NCI-H2029 treated with DMSO at 0.1 percent for 48 hours (cell line): ENCODE results near the gene TAF13.
"Not testable (repeated sequence)": the region's sequence is repeated elsewhere in the genome, so short reads cannot be mapped to it uniquely, and the experiment has no call there.

Source experiments
- DNase-seq: peaks from one replicate; lab custom pipeline; 2025; lab: John Stamatoyannopoulos, UW

Gene TAF13

DNA sequence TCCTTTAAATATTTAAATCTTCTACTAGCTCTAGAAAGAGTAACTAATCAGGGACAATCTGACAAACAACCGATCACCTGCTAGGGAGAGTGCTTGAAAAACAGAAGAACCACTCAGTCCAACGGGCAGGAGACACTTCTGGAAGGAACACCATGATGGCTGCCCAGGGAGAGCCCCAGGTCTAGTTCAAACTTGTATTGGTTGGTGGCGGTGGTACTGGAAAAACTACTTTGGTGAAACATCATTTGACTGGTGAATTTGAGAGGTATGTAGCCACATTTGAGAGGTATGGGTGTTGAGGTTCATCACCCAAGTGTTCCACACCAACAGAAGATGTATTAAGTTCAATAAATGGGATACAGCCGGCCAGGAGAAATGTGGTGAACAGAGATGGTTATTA is 29.1 kb downstream of the TAF13 start:
- DNase-seq = no peak

DNA sequence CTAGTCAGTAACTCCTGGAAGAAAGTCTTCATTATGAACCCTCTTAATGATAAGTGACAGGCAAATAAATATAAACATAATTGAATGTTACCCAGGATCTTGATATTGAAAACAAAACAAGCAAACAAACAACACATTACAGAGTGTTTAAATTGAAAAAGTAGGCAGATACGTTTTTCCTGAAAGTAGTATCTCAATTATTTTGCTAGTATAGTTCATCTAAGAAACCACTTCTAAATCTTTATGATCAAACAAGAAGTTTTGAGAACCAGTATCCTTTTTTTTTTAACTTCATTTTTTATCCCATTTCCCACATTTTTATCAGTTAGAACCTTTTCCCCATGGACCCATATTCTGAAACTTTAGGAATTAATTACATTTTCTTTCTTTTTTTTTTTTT is 30.2 kb downstream of the TAF13 start:
- DNase-seq = no peak

DNA sequence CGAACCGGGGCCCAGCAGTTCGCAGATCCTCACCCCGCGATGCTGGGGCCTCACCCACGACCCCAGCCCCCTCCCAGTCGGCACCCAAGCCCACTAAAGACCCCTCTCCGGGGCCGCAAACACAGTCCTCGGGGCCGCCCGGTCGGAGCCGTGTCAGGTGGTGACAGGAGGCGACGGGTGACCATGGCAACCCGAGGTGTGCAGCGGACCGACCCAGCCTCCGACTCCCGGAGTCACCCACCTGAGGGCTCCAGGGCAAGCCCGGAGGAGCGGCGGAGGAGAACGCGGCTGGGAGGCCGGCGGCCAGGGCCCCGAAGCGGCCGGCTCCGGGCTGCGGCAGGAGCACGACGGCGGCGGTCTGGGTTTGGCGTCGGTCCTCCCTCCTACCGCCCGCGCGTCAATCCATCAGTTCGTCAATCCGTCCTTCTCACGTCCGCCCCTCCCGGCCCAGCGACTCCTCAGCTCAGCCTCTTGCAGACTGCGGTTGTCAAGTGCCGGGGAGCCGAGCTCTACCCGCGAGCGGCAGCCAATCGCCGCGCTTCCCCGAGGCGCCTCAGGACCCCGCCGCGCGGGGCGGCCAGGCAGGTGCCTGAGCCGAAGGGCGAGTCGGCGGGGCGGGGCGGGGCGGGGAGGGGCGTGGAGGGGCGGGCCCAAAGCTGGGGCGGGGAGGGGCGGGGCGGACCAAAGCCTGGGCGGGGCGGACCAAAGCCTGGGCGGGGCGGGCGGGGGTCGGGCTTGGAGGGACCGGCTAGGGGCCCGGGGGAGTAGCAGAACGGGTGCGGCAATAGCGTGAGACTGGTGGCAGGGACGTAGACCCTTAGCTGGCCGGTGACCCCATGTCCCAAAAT is 34.0 kb downstream of the TAF13 start, which contains the start of gene WDR47:
TSS of gene WDR47 (minus strand) at position 482 of the 848 bp plus-strand sequence. CDS start 18,590 bp downstream, outside the sequence.
- peak; percentile 64 for DNase-seq

DNA sequence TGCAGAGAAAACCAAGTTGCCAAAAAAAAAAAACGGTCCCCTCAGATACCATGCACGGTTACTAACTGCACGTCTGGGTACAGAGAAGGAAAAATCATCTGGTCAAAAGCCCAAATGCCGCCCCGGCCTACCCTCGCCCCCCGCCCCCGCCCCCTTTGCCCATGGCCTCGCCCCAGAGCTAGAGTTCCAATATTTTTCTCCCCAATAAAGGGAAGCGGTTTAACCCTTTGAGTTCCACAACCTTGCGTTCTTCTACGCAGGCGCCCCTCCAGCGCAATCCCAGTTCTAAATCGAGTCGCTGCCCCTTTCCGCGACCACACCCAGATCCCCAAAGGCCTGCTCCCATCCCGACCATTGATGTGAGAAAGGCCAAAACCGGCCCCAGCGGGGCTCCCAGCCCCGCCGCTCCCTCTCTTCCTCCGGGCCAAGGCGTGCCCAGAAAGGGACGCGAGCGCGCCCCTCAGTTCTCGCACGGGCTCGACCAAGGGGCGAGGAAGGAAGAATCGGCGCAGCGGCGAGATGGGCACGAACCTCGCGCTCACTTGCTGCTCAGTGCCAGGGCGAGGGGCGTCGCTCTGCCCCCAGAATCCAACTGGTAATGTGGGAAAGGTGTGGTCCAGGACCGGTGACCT is 34.7 kb downstream of the TAF13 start:
- DNase-seq = no peak

DNA sequence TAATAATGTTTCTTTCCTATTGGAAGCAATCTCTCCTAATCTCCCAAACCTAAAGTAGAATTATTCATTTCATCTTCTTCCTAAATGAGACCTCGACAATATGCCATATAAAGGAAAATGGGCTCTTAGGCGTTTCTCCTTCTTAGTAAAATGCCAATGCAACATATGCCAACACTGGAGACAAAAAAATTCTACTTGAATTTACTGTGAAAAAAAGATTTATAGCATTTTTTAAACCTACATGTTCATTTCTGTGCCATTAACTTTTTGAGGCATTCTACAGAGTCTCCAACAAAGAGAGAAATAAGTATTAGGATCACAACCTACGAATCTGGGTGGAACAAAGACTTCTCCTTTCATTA is 35.2 kb downstream of the TAF13 start:
- no peak for DNase-seq

DNA sequence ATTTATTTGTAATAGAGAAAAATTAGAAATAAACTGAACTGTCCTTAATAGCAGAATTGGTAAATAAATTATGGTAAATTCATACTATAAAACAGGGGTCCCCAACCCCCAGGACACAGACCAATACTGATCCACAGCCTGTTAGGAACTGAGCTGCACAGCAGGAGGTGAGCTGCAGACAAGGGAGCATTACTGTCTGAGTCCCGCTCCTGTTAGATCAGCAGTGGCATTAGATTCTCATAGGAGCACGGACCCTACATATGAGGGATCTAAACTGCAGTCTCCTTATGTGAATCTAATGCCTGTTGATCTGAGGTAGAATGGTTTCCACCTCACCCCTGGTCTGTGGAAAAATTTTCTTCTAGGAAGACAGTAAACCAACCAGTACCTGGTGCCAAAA is 41.4 kb downstream of the TAF13 start:
- DNase-seq = no peak

DNA sequence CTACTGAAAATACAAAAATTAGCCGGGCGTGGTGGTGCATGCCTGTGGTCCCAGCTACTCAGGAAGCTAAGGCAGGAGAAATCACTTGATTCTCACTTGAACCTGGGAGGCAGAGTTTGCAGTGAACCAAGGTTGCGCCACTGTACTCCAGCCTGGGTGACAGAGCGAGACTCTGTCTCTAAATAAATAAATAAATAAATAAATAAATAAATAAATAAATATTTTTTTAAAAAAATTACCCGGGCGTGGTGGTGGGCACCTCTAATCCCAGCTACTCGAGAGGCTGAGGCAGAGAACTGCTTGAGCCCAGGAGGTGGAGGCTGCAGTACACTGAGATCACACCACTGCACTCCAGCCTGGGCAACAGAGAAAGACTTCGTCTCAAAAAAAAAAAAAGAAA is 46.3 kb downstream of the TAF13 start:
- not testable (repeated sequence) for DNase-seq

DNA sequence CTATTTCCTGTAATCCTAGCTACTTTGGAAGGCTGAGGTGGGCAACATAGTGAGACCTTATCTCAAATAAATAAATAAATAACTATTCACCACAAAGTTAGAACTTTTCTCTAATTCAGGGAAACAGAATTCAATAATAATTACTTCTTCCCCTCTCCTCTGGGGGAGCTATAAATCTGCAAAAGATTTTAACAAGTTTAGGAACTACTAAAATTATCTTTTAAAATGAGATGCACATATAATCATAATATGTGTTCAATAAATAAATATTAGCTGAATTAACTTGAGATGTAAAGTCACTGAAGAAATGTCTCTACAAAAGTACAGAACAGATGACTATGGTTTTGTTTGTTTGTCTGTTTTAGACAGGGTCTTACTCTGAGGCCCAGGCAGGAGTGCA is 48.0 kb downstream of the TAF13 start:
- DNase-seq = no peak

DNA sequence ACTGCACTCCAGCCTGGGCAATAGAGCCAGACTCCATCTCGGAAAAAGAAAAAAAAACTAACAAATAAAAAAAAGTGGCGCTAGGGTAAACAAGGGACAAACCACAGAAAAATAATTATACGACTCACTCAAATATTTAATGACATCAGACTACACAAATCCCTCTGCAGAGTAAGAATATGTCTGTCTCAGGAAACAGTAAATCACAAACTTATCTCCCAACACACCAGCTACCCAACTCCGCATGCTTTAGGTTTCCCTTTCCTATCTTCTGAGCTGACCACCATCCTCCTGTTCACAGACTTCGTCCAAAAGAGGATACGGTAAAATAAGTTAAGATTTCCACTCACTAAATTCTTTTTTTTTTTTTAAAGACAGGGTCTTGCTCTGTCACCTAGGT is 50.1 kb downstream of the TAF13 start:
- DNase-seq = no peak

DNA sequence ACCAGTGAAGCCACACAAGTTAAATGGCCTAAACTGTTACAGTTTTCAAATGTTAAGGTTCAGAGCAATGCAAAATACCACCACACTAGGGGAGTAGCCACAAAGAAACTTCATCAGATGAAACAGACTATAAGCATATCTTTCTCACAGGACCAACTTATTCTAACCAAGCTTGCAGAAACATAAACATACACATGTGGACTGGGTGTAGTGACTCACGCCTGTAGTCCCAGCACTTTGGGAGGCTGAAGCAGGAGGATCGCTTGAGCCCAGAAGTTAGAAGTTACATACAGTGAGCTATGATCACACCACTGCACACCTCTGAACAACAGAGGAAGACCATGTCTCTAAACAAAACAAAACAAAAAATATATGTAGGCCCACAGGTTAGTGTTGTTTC is 51.2 kb downstream of the TAF13 start:
- no peak for DNase-seq

DNA sequence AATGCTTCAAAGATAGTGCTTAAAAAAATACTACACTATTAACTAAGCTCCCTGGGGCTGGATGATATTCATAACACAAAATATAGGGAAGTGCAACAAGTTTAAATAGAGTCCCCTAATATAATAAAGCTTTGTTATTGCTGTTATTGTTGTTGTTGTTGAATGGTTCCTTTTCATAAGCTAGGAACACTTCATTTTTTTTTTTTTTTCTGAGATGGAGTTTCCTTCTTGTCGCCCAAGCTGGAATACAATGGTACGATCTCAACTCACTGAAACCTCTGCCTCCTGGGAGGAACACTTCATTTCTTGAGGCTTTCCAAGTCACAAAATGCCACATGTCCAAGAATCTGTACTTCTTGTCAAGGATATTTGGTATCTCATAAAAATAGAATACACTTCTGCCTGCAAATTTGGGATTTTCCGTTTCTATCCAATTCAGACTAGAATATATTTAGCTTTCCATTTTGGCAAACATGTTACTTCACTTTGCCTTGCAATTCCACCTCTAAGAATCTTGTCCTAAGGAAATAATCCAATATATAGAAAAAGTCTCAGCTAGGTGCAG is 55.0 kb downstream of the TAF13 start:
- DNase-seq = no peak

DNA sequence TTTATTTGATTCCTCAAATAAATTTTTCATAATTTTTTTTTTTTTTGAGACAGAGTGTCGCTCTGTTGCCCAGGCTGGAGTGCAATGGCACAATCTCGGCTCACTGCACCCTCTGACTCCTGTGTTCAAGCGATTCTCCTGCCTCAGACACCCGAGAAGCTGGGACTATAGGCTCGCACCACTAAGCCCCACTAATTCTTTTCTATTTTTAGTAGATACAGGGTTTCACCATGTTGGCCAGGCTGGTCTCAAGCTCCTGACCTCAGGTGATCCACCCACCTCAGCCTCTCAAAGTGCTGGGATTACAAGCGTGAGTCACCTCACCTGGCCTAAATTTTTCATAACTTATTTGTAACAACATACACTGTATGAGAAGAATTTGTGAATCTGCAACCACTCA is 58.1 kb downstream of the TAF13 start:
- DNase-seq = not testable (repeated sequence)

DNA sequence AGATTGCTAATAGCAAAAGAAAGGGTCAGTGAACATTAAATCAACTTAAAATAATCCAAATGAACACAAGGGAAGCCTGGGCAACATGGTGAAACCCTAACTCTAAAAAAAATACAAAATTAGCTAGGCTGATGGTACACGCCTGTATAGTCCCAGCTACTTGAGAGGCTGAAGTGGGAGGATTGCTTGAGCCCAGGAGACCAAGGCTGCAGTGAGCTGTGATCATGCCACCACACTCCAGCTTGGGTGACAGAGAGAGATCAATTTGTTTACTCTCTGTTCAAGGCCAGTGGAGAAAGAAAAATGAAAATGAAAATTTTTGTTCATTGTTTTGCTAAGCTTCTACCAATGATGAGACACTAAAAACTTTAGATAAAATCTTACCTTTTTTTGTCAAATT is 58.7 kb downstream of the TAF13 start:
- no peak for DNase-seq
